GM19372 (cell line): ENCODE results near the gene DEFB132.

Experiments used
- ATAC-seq: cut with Tn5 transposase; IDR thresholded peaks from one replicate; pipeline ENCODE4 v1.9.1; 2021; ENCODE audit warnings: mild to moderate bottlenecking, low read depth, moderate library complexity; ENCODE audit not compliant: unreplicated experiment

The DEFB132 gene

DNA sequence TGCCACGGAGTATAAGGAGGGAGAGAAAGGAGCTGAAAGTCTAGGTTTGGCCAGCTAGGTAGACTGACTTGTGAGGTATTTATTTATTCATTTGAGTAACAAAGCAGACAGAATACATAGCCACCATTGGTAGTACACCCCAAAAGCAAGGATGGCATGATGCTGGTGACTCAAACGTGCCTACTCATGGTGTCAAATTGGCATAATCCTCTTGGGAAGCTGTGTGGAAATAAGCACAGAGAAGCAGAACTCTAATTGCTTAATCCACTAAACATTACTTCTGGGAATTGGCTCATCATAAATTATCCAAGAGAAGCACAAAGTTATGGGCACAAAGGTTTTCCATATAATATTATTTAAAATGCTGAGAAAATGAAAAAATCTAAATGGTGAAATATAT, 2.5 kb downstream of the DEFB132 start:
- no peak for ATAC-seq

- ATAC-seq = no peak
These were observed 6.2 kb downstream of the DEFB132 start for GRCh38 chr20:263701-264100.

DNA sequence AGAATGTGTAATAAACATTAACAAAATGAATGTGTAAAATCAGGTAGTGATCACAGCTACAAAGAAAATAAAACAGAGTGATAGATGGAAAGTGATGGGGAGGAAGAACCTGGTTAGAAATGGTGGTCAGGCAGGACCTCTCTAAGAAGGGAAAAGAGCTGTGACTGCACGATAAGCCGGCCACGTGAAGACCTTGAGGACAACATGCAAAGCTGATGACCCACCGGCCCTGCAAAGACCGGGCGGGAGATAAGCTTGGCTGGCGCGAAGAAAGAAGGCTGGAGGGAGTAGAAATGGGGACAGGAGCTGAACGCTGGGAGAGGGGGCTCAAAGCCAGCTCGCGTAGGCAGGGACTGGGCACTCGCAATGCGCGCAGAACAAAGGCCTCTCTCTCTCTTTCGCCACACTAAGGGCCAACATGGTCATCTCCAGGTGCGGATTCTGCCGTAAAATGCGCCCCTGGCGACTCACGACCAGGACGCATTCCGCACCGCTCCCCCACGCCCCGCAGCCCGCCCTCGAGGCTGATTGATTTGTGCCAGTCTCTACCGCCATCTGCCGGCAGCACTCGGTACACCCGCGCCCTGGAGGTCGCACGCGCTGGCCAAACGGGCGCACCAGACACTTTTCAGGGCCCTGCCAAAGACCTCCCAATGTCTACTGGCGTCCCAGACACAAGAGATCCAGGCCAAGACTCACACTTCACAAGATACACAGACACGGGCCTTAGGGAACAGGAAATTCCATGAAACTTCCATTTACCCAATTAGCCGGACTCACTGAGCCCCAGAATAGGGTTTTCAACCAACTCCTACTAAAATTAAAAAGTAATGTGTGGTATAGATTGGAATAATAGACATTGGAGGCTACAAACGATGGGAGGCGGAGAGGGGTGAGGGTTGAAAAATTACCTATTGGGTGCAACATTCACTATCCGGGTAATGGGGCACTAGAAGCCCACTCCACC, 9.4 kb downstream of the DEFB132 start:
- peak; percentile 73 for ATAC-seq

DNA sequence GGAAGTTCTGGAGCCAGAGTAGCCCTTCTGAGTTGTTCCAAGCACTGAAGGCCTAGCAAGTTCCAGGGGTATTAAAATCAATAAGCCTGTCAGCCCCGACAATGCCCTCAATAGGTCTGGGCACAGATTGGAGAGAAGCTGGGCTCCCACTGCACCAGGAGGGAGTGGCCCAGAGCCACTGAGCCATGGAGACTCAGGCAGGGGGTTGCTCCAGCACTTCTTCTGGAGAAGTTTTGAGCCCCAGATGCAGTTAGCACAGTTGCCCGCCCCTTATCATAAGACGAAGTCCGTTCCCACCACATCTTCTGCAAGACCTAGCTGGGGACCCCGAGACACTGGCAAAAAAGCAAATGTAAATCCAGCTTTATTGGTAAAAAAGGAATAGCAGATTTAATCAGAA, 13.0 kb downstream of the DEFB132 start:
- ATAC-seq = no peak

- no peak for ATAC-seq
These were observed 13.5 kb downstream of the DEFB132 start for GRCh38 chr20:271069-271468.

- ATAC-seq = no peak
These were observed 14.0 kb downstream of the DEFB132 start for GRCh38 chr20:271528-271927.

DNA sequence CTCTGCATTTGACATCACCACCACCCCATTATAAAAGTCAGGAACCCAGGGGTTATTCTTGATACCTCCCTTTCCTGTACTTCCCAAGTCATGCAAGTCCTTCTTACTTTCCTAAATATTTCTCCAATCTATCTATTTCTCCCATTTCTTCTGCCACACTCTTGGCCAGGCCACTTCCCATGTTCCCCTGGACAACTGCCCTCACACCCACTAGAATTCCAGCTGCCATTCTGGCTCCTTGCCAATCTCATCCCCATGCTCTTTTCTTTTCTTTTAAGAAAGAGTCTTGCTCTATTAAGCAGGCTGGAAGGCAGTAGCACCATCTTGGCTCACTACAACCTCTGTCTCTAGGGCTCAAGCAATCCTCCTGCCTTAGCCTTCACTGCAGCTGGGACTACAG, 15.2 kb downstream of the DEFB132 start:
- no peak for ATAC-seq

DNA sequence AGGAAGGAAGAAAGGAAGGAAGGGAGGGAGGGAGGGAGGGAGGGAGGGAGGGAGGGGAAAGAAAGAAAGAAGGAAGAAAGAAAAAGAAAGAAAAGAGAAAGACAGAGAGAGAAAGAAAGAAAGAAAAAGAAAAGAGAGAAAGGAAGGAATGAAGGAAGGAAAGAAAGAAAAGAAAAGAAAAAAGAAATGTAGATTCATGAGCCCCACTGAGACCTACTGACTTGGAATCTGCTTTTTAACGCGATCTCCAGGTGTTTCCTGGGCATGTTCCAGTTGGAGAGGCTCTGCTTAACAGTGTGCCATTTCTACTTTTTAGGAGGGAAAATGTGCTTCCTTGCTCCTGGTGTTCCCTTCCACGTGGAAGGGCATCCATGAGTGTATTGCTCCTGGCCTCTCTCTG, 16.4 kb downstream of the DEFB132 start:
- no peak for ATAC-seq

DNA sequence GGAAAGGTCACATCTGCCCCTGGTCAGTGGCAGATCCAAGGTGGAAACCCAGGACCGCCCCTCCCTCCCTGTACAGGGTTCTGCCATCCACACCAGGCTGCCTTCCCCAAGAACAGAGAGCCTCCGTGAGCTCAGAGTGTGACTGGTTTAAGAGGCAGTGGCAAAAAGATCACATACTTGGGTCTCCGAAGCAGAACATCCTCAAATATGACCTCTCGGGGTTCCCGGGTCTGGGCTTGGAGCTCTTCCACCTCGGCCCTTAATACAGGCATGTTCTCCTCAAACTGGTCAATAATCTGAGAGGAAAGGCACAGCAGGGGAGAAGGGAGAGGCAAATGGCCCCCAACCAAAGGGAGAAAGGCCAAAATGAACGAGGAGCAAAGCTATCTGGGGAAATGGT, 18.3 kb downstream of the DEFB132 start:
- no peak for ATAC-seq

DNA sequence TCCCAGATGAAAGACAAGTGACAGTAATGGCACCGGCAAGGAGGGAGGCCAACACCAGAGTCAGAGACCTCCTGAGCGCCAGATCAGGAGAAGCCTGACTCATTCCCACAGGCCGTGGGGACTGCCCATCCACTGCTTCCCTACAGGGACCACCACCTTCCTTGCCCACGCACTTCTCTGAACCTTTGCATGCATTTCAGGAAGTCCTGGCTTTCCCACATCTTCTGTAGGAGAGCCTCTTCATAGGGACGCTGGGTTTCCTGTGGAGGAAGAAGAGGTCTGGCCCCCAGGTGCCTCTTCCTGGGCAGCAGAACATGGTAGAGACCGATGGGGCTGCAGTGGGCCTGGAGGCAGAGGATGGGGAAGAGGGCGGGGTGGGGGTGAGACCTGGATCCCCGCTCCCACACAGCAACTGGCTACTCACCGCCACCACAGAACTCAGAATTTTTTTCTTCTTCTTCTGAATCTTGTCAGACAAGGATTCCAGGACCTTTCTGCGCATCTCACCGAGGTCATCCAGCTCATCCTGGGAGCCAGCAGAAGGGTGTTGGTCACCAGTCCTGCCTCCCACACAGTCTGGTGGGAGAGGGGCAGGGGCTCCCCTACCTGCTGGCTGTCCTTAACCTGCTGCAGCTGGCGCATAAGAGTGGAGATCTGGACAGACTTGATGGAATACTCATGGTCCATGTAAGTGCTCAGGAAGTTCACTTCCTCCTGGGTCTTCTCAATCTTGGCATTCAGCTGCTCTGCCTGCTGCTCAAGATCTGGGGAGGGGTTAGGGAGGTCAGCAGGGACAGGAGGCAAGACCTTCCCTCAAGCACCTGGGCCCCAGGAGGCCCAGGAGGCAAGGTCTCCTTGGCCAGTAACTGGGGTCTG, 19.3 kb downstream of the DEFB132 start:
- ATAC-seq = no peak

DNA sequence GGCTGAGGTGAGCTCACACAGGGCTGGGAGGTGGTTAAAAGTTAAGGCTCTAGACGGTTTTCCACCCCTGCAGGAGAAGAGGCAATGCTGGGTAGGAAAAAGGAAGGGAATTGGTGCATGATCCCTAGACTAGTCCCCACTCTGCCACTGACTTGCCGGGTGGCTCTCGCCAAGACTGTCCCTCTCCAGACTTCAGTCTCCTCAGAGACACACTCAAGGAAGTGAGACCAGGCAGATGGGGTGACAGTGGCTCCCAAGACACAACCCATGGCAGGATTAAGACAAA, 19.9 kb downstream of the DEFB132 start:
- no peak for ATAC-seq

DNA sequence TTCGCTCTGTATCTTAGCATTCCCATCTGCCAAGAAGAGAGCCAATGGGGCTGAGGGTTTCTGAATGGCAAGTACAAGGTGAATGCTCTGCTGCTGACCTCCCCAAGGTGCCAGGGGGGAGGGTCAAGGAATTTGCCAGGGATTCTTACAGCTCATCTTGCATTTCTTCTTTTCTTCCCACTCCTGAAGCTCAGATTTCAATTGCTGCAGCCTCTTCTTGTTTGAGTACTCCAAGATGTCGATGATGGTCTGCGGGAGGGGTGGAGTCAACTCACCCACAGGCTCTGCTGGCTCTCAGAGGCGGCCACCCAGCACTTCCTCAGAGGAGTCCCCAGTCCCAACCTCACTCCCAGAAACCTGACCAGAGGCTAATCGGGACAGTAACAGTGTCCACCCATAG, 20.7 kb downstream of the DEFB132 start:
- no peak for ATAC-seq

GRCh38 chr20:278607-279571, 21.4 kb downstream of the DEFB132 start:
- no peak for ATAC-seq

DNA sequence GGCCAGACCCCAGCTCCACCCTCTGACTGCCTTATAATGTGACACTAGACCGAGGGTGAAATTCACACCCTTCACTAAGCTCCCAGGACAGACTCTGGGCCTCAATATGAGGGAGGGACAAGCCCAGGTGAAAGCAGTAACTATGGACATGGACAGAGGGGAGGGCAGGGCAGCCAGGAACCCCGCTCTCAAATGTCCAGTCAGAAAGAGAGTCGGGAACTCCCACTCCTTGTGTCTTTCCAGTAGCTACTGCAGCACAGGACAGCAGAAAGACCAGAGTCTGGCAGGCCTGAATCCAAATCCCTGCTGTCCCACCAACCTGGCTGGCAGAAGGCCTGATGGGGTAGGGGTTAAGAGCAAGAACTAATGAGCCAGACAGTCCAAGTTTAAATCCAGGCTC, 26.6 kb downstream of the DEFB132 start:
- ATAC-seq = no peak

DNA sequence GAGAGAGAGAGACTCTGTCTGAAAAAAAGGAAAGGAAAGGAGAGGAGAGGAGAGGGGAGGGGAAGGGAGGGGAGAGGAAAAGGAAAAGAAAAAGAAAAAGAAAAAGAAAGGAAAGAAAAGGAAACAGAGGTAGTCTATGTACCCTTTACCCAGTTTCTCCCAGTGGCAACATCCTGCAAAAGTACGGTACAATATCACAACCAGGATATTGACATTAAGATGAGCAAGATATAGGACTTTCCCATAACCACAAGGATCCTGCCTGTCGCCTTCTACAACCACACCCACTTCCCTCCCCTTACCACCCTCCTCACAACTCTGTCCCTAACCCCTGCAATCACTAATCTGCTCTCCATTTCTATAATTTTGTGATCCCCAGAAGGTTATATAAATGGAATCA, 29.0 kb downstream of the DEFB132 start:
- ATAC-seq = no peak

DNA sequence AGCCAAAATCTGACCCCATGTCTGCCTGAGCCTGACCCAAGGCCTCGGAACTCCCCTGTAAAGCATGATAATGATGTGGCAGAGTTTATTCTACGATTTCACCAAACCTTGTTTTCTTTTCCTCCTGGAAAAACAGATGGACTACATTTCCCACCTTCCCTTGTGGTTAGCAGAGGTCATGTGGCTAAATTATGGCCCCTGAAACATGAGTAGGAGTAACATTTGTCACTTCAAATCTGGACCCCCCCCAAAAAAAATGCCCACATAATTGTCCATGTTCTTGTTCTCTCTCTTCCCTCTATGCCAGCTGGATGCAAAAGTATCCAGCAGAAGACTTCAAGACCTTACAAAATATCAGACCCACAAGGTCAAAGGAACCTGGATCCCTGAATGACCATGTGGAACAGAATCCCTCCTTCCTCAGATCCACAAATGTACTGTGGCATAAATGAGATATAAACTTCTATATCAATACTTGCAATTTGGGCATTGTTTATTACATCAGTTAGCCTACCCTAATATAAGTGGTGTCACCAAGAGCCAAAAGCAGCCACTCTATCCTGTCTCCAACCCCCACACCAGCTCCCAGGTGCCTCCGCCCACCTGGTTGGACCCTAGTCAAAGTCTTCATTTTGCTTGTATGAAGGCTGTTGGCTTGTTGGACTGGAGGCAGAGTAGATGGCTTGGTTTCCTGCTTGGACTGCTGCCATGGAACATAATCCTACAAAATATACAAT, 31.6 kb downstream of the DEFB132 start:
- ATAC-seq = no peak

- no peak for ATAC-seq
These were observed 32.2 kb downstream of the DEFB132 start for GRCh38 chr20:289693-290083.

DNA sequence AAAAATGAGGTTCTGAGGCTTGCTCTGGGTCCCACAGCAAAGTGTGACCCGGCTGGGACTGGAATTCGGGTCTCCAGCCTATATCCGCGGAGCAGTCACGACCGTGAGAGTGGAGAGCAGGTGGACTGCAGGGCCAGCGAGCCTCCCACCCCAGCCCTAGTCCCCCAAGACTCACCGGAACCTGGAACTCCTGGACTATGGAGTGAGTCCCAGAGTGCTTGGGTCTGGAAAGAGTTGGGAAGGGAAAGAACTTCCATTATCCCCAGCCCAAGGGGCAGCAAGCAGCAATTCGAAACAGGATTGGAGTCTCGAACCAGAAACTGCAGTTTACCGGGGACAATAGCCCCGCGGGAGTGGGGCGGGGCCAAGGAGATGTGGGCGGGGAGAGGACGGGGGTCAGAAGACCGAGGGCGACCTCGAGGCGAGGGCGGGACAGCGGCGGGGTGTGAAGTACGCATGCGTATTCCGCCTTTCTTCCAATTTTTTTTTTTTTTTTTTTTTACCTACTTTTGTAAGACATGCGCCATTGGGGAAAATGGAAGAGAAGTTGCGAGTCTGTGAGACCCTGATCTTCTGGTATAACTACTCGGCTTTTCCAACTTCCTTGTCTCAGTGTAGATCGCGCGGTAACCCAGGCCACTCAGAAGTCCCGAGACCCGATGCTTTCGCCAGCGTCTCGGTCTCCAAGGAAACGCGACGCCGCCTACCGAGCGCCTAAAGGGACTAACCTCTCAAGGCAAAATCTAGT, 32.7 kb downstream of the DEFB132 start, which contains the start of gene C20orf96:
C20orf96 (minus strand) TSS at position 667 of the 748 bp plus-strand sequence; CDS start at position 527, 140 bp downstream.
- ATAC-seq = peak; percentile 86

DNA sequence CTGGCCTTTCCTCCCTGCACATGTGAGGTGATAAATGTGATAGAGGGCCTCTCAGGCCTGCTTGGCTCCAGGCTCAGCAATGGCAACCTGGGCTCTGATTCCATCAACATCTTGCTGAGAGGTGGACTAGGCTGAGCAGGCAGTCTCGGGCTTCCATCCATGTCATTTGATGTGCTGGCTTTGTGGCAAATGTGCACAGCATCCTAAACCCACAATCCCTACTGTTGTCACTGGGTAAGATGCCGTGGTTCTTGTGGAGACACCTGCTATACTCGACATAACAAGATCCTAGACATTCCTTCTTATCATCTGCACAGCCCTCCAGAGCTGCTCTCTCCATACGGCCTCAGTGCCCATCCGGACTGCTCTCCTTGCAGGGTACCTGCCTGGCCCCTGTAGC, 37.1 kb downstream of the DEFB132 start:
- no peak for ATAC-seq
